Fibroblast of mammary gland (primary cell): ENCODE results near the gene KREMEN1.

Experiments used
- DNase-seq: peaks from one replicate; pipeline ENCODE4 v3.0.0-alpha.2; 2010; ENCODE audit warnings: low read depth
- H3K4me3 ChIP-seq: 2 replicates; pipeline ENCODE4 v1.5.1; 2011; ENCODE audit warnings: low read depth, mild to moderate bottlenecking, low read length, moderate library complexity; ENCODE audit not compliant: control insufficient read depth
- CTCF ChIP-seq: conservative IDR thresholded peaks from 2 replicates; pipeline ENCODE4 v1.5.1; 2011; ENCODE audit warnings: low read depth, low read length, inconsistent platforms; ENCODE audit not compliant: control insufficient read depth, insufficient read depth

The KREMEN1 gene

GRCh38 chr22:29071261-29072045, 1.4 kb upstream of the KREMEN1 start:
- no peak for TF ChIP-seq CTCF
- peak overlapping the region; percentile 22 for H3K4me3 ChIP-seq
- DNase-seq, result no peak

GRCh38 chr22:29072193-29072978, 449 bp upstream of the KREMEN1 start:
- peak overlapping the region; percentile 51 for H3K4me3 ChIP-seq
- DNase-seq, result peak; percentile 45

GRCh38 chr22:29073618-29074275, 912 bp downstream of the KREMEN1 start:
- TF ChIP-seq CTCF, result peak; percentile 2
- DNase-seq, result peak; percentile 34
- peak overlapping the region; percentile 61 for H3K4me3 ChIP-seq

More at GRCh38 chr22:29072193-29072978, 449 bp upstream of the KREMEN1 start:
- no peak for TF ChIP-seq CTCF

GRCh38 chr22:29074276-29074772, 1.5 kb downstream of the KREMEN1 start:
- no peak for TF ChIP-seq CTCF
- peak overlapping the region; percentile 61 for H3K4me3 ChIP-seq
- no peak for DNase-seq

GRCh38 chr22:29078036-29078868, 5.4 kb downstream of the KREMEN1 start:
- no peak for DNase-seq
- no peak overlapping the region for H3K4me3 ChIP-seq
- no peak for TF ChIP-seq CTCF

- H3K4me3 ChIP-seq, result no peak overlapping the region
- TF ChIP-seq CTCF, result no peak
- no peak for DNase-seq
Observed at GRCh38 chr22:29078869-29079207, 6.0 kb downstream of the KREMEN1 start.
